BE2C (cell line): Measurements from ENCODE around the gene TARS3.

ENCODE experiments used
- DNase-seq: peaks from one replicate; pipeline ENCODE4 v3.0.0-alpha.2; 2020
- H3K27me3 ChIP-seq: fragments of 250-450 bp; sonication (Bioruptor Pico); 2 replicates; pipeline ENCODE4 v1.5.1; 2020; ENCODE audit warnings: mild to moderate bottlenecking
- H3K36me3 ChIP-seq: fragments of 250-450 bp; sonication (Bioruptor Pico); 2 replicates; pipeline ENCODE4 v1.5.1; 2020; ENCODE audit warnings: mild to moderate bottlenecking
- H3K4me1 ChIP-seq: fragments of 250-450 bp; sonication (Bioruptor Pico); 2 replicates; pipeline ENCODE4 v1.5.1; 2020
- H3K4me3 ChIP-seq: 2 replicates; pipeline ENCODE4 v1.5.1; 2011; ENCODE audit warnings: low read depth, low read length
- H3K9me3 ChIP-seq: fragments of 250-450 bp; sonication (Bioruptor Pico); 2 replicates; pipeline ENCODE4 v1.5.1; 2020
- TF ChIP-seq, protein P1 (sequence below): IDR thresholded peaks from 2 replicates; pipeline ENCODE4 v1.5.1; 2012; ENCODE audit warnings: mild to moderate bottlenecking, low read depth, low read length

Gene TARS3

DNA sequence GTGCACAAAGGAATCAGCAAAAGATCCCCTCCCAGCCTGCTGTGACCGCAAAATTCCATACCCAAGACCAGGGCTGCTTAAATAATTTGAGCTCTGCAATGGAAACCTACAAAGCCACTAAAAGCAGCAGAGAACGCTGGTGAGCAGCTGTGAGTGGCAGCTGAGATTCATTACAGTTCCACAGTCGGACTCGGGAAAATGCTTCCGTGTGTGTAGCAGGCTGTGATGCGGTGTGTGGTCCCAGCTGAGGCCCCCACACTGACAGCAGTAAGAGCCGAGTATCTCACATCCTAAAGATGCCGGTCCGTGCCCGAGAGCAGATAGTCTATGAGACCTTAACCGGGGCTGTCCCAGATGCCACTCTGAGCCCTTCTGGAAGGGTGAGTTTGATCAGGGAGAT, 109.5 kb downstream of the TARS3 start:
- Histone ChIP-seq H3K9me3 (no peaks in the 10 kb centered on the region), H3K4me1 (peaks cover 37% of the 10 kb centered on the region), H3K27me3 (no peaks in the 10 kb centered on the region), H3K36me3 (no peaks in the 10 kb centered on the region), H3K4me3 (no peak overlapping the region)
- TF ChIP-seq, protein P1, sequence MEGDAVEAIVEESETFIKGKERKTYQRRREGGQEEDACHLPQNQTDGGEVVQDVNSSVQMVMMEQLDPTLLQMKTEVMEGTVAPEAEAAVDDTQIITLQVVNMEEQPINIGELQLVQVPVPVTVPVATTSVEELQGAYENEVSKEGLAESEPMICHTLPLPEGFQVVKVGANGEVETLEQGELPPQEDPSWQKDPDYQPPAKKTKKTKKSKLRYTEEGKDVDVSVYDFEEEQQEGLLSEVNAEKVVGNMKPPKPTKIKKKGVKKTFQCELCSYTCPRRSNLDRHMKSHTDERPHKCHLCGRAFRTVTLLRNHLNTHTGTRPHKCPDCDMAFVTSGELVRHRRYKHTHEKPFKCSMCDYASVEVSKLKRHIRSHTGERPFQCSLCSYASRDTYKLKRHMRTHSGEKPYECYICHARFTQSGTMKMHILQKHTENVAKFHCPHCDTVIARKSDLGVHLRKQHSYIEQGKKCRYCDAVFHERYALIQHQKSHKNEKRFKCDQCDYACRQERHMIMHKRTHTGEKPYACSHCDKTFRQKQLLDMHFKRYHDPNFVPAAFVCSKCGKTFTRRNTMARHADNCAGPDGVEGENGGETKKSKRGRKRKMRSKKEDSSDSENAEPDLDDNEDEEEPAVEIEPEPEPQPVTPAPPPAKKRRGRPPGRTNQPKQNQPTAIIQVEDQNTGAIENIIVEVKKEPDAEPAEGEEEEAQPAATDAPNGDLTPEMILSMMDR, result no peak
- no peak for DNase-seq

DNA sequence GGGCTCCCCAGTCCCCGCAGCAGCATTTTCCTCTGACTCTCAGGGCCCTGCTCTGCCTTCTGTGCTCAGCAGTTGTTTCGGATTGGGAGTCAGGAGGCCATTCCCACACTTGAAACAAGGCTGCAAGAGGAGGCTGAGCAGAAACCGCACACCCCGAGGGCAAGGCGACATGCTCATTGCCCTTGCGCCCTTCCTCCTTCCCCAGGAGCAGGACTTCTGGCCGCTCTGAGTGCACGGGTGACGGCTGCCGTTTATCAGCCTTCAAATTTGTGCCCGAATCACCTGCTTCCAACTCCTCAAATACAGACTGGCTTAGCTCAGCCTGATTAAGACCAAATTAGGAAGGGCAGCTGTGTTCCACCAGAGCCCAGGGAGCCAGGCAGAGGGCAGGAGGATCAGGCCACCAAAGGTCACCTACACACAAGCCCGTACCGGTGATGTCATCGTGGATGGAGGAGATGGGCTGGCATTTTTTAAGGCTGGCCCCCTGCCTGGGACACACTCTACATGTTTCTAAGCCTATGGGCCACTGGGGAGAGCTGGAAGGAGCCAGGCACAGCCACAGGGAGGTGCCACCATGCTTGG, 110.2 kb downstream of the TARS3 start:
- Histone ChIP-seq H3K4me3 (peak overlapping the region; percentile 49), H3K36me3 (no peaks in the 10 kb centered on the region), H3K9me3 (no peaks in the 10 kb centered on the region), H3K27me3 (no peaks in the 10 kb centered on the region), H3K4me1 (peaks cover 37% of the 10 kb centered on the region)
- TF ChIP-seq, protein P1, result peak; percentile 22; the same call in 1 of the 2 replicates
- peak; percentile 77 for DNase-seq

DNA sequence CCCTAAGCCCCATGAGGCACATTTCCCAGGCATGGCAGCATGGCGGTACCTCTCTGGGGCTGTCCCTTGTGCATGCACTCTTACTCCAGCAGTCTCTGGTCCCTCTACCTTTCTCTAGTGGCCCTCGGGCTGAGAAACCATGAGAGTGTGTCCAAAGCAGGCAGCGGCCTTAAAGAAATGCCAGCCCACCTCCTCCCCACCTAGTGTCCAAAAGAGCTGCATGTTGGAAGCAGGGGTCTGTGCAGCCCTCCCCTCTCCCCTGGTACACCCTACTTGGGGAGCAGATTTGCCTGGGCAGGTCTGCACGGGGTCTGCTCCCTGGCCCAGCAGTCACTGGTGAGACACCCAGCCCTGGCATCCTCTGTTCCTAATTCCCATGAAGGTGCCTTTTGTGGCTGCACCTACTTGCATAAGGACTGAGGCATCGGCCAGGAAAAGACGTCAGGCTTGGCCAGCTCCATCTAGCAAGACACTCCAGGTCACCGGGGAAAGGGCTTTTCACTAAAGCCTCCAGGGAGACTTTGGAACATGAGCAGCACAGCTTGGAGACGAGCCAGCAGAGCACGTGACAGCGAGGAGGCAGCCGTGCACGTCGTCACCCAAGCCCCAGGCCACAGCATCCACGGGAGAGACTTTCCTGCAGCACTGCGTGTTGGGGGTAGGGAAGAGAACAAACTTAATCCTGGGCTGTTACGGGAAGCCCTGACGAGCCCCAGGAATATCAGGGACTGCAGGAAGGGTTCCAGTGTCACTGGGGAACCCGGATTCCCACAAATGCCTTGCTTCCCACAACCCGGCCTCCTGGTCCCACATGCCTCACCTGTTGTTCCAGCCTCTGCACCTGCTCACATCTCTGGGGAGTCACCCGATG, 110.9 kb downstream of the TARS3 start:
- no peaks in the 10 kb centered on the region for H3K27me3 ChIP-seq
- TF ChIP-seq, protein P1, result no peak

DNA sequence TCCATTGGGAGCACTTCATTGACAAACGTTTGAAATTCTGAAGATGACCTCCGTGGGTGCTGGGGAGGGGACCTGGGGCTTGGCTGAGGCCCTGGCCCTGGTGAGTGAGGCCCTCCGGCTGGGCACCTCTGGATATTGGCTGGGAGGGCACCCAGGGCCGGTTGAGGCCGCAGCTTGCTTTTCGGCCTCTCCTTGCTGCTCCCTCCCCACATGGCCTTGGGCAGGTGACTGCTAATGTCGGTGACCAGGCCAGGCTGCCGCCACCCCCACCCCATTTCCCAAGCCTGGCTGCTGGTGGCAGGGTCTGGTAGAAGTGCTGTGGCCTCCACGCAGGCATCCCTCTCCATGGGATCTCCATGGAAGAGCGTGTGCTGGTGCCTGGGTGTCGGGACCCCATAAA, 111.6 kb downstream of the TARS3 start:
- Histone ChIP-seq H3K4me3 (no peak overlapping the region; the same call in 1 of the 2 replicates), H3K36me3 (no peaks in the 10 kb centered on the region), H3K9me3 (no peaks in the 10 kb centered on the region), H3K27me3 (no peaks in the 10 kb centered on the region), H3K4me1 (peaks cover 37% of the 10 kb centered on the region)
- no peak for DNase-seq
- TF ChIP-seq, protein P1, result no peak

More for the DNA sequence above, 110.9 kb downstream of the TARS3 start:
- Histone ChIP-seq H3K4me1 (peaks cover 37% of the 10 kb centered on the region), H3K9me3 (no peaks in the 10 kb centered on the region), H3K36me3 (no peaks in the 10 kb centered on the region), H3K4me3 (peak overlapping the region; percentile 49)
- DNase-seq, result peak; percentile 93

DNA sequence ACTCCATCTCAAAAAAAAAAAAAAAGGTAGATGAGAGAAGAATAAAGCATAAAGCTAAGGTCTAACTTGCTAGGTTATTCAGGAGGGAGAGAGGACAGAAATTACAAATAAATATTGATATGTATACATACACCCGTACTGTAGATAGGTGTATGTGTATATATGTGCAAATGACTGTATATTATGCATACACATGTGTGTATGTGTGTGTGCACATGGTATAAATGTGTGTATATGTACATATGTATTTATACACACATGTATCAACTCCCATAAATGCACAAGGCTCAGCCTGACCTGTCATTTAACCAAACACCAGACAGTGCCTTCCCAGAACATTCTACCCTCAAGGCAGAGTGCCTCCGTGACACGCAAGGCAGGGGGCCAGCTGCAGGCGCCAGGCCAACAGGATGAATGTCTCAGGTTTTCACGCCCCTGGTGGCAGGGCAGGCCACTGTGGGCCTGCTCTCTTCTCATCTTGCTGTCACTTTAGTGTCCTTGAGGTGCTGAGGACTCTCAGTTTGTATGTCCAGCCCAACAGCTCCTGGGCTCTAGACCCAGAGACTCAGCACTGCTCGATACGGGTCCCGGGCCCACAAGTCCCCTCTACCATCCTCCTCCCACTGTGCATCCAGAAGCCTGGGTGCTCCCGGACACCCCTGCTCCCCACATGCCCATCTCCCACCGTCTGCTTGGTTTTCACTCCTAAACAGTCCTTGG, 112.5 kb downstream of the TARS3 start:
- Histone ChIP-seq H3K9me3 (no peaks in the 10 kb centered on the region), H3K27me3 (no peaks in the 10 kb centered on the region), H3K4me3 (no peak overlapping the region), H3K4me1 (peaks cover 37% of the 10 kb centered on the region), H3K36me3 (no peaks in the 10 kb centered on the region)
- no peak for DNase-seq
- TF ChIP-seq, protein P1, result no peak
